ENCODE data around the gene CMC4.

Gene CMC4

GRCh38 chrX:155070975-155071693, at the start of gene CMC4, which contains the start of the genes BRCC3 and MTCP1:
Gene CMC4 (minus strand): TSS chrX:155071136. CDS start chrX:155064023, 7,113 bp downstream.
Gene BRCC3 (plus strand): TSS chrX:155071508. CDS start chrX:155071528, 20 bp downstream.
Gene MTCP1 (minus strand): TSS chrX:155071136. CDS start chrX:155066010, 5,126 bp downstream.
- H4K20me1 ChIP-seq (ENCODE audit: low read depth, low read length), result no peaks in the 10 kb centered on the region
- H3K36me3 ChIP-seq (ENCODE audit: low read length), result peaks cover 2% of the 10 kb centered on the region; the same call in 1 of the 2 replicates
- TF ChIP-seq, protein P1, sequence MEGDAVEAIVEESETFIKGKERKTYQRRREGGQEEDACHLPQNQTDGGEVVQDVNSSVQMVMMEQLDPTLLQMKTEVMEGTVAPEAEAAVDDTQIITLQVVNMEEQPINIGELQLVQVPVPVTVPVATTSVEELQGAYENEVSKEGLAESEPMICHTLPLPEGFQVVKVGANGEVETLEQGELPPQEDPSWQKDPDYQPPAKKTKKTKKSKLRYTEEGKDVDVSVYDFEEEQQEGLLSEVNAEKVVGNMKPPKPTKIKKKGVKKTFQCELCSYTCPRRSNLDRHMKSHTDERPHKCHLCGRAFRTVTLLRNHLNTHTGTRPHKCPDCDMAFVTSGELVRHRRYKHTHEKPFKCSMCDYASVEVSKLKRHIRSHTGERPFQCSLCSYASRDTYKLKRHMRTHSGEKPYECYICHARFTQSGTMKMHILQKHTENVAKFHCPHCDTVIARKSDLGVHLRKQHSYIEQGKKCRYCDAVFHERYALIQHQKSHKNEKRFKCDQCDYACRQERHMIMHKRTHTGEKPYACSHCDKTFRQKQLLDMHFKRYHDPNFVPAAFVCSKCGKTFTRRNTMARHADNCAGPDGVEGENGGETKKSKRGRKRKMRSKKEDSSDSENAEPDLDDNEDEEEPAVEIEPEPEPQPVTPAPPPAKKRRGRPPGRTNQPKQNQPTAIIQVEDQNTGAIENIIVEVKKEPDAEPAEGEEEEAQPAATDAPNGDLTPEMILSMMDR (IDR thresholded peaks at IDR 0.05; ENCODE audit: insufficient read depth, low read length, poor library complexity, severe bottlenecking), result no peak
- no peak for TF ChIP-seq EZH2phosphoT487 (conservative IDR thresholded peaks at IDR 0.05; ENCODE audit: low read length)
- H3K9ac ChIP-seq (ENCODE audit: low read length), result peak within 1 kb of the TSS; percentile 98
- peak within 1 kb of the TSS; percentile 95 for H3K4me3 ChIP-seq (ENCODE audit: insufficient read depth, low read length, poor library complexity, severe bottlenecking)
- no peaks in the 10 kb centered on the region for H3K27me3 ChIP-seq (ENCODE audit: low read length)
- H2AFZ ChIP-seq (ENCODE audit: low read depth, low read length, severe bottlenecking), result peak within 1 kb of the TSS; percentile 51
- H3K27ac ChIP-seq (ENCODE audit: low read depth, low read length), result peak within 1 kb of the TSS; percentile 84
- peaks cover 63% of the 10 kb centered on the region for H3K79me2 ChIP-seq (ENCODE audit: insufficient read depth, low read length)
- H3F3A ChIP-seq (ENCODE audit: insufficient read depth), result no peaks in the 10 kb centered on the region
- H3K9me3 ChIP-seq (ENCODE audit: insufficient read depth, low read length), result no peaks in the 10 kb centered on the region
- H3K4me2 ChIP-seq (ENCODE audit: low read depth, low read length, poor library complexity, severe bottlenecking), result peak within 1 kb of the TSS; percentile 80
- no peaks in the 10 kb centered on the region for H3K9me2 ChIP-seq (replicated peaks; ENCODE audit: insufficient read depth, low read length)

GRCh38 chrX:155115174-155115819, 44.4 kb upstream of the CMC4 start:
- no peak overlapping the region for H3K4me2 ChIP-seq (ENCODE audit: low read depth, low read length, poor library complexity, severe bottlenecking)
- H3K79me2 ChIP-seq (ENCODE audit: insufficient read depth, low read length), result no peaks in the 10 kb centered on the region
- H2AFZ ChIP-seq (ENCODE audit: low read depth, low read length, severe bottlenecking), result no peak overlapping the region
- no peak for TF ChIP-seq EZH2phosphoT487 (conservative IDR thresholded peaks at IDR 0.05; ENCODE audit: low read length)
- TF ChIP-seq, protein P1 (IDR thresholded peaks at IDR 0.05; ENCODE audit: insufficient read depth, low read length, poor library complexity, severe bottlenecking), result no peak
- no peaks in the 10 kb centered on the region for H4K20me1 ChIP-seq (ENCODE audit: low read depth, low read length)
- no peaks in the 10 kb centered on the region for H3K9me3 ChIP-seq (ENCODE audit: insufficient read depth, low read length)
- H3F3A ChIP-seq (ENCODE audit: insufficient read depth), result no peaks in the 10 kb centered on the region
- no peak overlapping the region for H3K9ac ChIP-seq (ENCODE audit: low read length)
- no peak overlapping the region for H3K4me3 ChIP-seq (ENCODE audit: insufficient read depth, low read length, poor library complexity, severe bottlenecking)
- H3K36me3 ChIP-seq (ENCODE audit: low read length), result 0 out of 2 replicates have a peak, but pooled peaks cover 3% of the 10 kb centered on the region
- no peaks in the 10 kb centered on the region for H3K9me2 ChIP-seq (replicated peaks; ENCODE audit: insufficient read depth, low read length)
- H3K27ac ChIP-seq (ENCODE audit: low read depth, low read length), result no peak overlapping the region
- H3K27me3 ChIP-seq (ENCODE audit: low read length), result no peaks in the 10 kb centered on the region

DNA sequence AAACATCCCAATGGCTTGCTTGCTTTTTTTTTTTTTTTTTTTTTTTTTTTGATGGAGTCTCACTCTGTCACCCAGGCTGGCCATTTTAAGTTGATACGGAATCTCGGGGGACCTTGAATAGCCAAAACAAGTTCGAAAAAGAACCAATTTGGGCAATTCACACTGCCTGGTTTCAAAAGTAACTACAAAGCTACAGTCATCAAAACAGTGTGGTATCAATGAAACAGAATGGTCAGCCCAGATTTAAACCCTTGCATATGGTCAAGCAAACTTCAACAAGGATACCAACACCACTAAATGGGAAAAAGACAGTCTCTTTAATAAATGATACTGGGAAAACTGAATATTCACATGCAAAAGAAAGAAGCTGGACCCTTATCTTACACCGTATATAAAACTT, 42.2 kb upstream of the CMC4 start:
- Histone ChIP-seq H3K9ac (ENCODE audit: low read length) (no peak overlapping the region), H3K79me2 (ENCODE audit: insufficient read depth, low read length) (no peaks in the 10 kb centered on the region)
- TF ChIP-seq, protein P1 (IDR thresholded peaks at IDR 0.05; ENCODE audit: insufficient read depth, low read length, poor library complexity, severe bottlenecking), result no peak

More for the DNA sequence above, 42.2 kb upstream of the CMC4 start:
- Histone ChIP-seq H3K36me3 (ENCODE audit: low read length) (peaks cover 11% of the 10 kb centered on the region; the same call in 1 of the 2 replicates), H2AFZ (ENCODE audit: low read depth, low read length, severe bottlenecking) (no peak overlapping the region), H3K9me3 (ENCODE audit: insufficient read depth, low read length) (no peaks in the 10 kb centered on the region), H3K9me2 (replicated peaks; ENCODE audit: insufficient read depth, low read length) (no peaks in the 10 kb centered on the region), H3F3A (ENCODE audit: insufficient read depth) (no peaks in the 10 kb centered on the region), H3K27ac (ENCODE audit: low read depth, low read length) (no peak overlapping the region), H3K27me3 (ENCODE audit: low read length) (no peaks in the 10 kb centered on the region), H3K4me2 (ENCODE audit: low read depth, low read length, poor library complexity, severe bottlenecking) (no peak overlapping the region), H4K20me1 (ENCODE audit: low read depth, low read length) (no peaks in the 10 kb centered on the region), H3K4me3 (ENCODE audit: insufficient read depth, low read length, poor library complexity, severe bottlenecking) (no peak overlapping the region)

Measured in SU-DHL-6 (cell line).